HCT116 (cell line): ENCODE results near the gene TTC23L. TPM values are rescaled to one million over a fixed set of nuclear protein-coding genes. Genes with fewer than 3 reads are reported as not detected.

Experiments
- ATAC-seq: fragments of 200-7000 bp; cut with Tn5 transposase; 2 replicates; pipeline ENCODE4 v1.9.1; 2020; ENCODE audit warnings: mild to moderate bottlenecking, moderate library complexity
- BruUV-seq: library from RNA; stranded (reverse); fragments of 400-500 nt; replicated peaks from 2 replicates; lab custom pipeline; 2021; lab: Mats Ljungman, UMichigan
- CTCF ChIA-PET: fragments of 300-600 bp; sonication (Branson Sonifier 250); formaldehyde crosslinking; loops from one replicate; lab custom pipeline; 2021; ENCODE audit warnings: antibody characterized with exemption; lab: Charles Lee
- POLR2A ChIA-PET: fragments of 300-600, 350-600 bp; sonication (Branson Sonifier 250); formaldehyde crosslinking; loops from one replicate; lab custom pipeline; 2021; ENCODE audit warnings: antibody characterized with exemption; lab: Charles Lee
- RAD21 ChIA-PET, 2 experiments: fragments of 300-600 bp; sonication (Branson Sonifier 250); formaldehyde crosslinking; loops; one replicate each; lab custom pipeline; 2023; ENCODE audit warnings: low total read pairs in 2 of 2; ENCODE audit not compliant: uncharacterized antibody in 2 of 2, unreplicated experiment in 2 of 2, low non-redundant PET in 1 of 2; lab: Charles Lee
- DNase-seq: peaks from one replicate; pipeline ENCODE4 v3.0.0-alpha.2; 2010; ENCODE audit warnings: low read depth, low spot score
- H2AFZ ChIP-seq: fragments of 200-600 bp; shearing (Covaris generic), sonication (generic); 2 replicates; pipeline ENCODE4 v1.6.1; 2017; ENCODE audit warnings: low read depth, mixed run types, mixed read lengths, antibody characterized with exemption, low read length; ENCODE audit not compliant: poor library complexity, severe bottlenecking
- H3K27ac ChIP-seq: 2 replicates; pipeline ENCODE4 v1.5.1; 2012; ENCODE audit warnings: low read depth, low read length
- H3K27me3 ChIP-seq: fragments of 200-600 bp; sonication (generic); 2 replicates; pipeline ENCODE4 v1.6.1; 2016; ENCODE audit warnings: mixed run types, low read length, mixed read lengths; ENCODE audit not compliant: insufficient read depth
- H3K36me3 ChIP-seq, 2 experiments: fragments of 200-500 bp in 1 of 2; fragments of 200-600 bp in 1 of 2; sonication (Bioruptor generic) in 1 of 2; sonication (generic) in 1 of 2; 2 replicates each; pipeline versions ENCODE4 v1.5.1 to v1.6.1; 2014 to 2016; ENCODE audit warnings: low read length in 2 of 2, inconsistent platforms in 1 of 2, mixed read lengths in 1 of 2, mixed run types in 1 of 2; ENCODE audit not compliant: insufficient read depth in 2 of 2, control insufficient read depth in 1 of 2
- H3K4me1 ChIP-seq, 2 experiments: fragments of 200-600 bp in 1 of 2; sonication (generic) in 1 of 2; 2 replicates each; pipeline versions ENCODE4 v1.5.1 to v1.6.1; 2012 to 2017; ENCODE audit warnings: low read length in 2 of 2, inconsistent platforms in 1 of 2, mild to moderate bottlenecking in 1 of 2, mixed read lengths in 1 of 2, mixed run types in 1 of 2, moderate library complexity in 1 of 2; ENCODE audit not compliant: insufficient read depth in 2 of 2, control insufficient read depth in 1 of 2
- H3K4me2 ChIP-seq: fragments of 200-600 bp; sonication (generic); 2 replicates; pipeline ENCODE4 v1.6.1; 2017; ENCODE audit warnings: mixed run types, low read length, mixed read lengths
- H3K4me3 ChIP-seq, 2 experiments: fragments of 200-600 bp in 1 of 2; sonication (generic) in 1 of 2; replicated peaks in 1 of 2; 2 replicates each; pipeline ENCODE4 v1.5.1; 2011 to 2016; ENCODE audit warnings: low read length in 2 of 2, control low read depth in 1 of 2, low read depth in 1 of 2, mild to moderate bottlenecking in 1 of 2, mixed read lengths in 1 of 2, mixed run types in 1 of 2
- H3K79me2 ChIP-seq: fragments of 200-600 bp; sonication (generic); 2 replicates; pipeline ENCODE4 v1.6.1; 2017; ENCODE audit warnings: mild to moderate bottlenecking, mixed run types, low read length, moderate library complexity, mixed read lengths; ENCODE audit not compliant: insufficient read depth
- H3K9ac ChIP-seq: fragments of 200-600 bp; sonication (generic); 2 replicates; pipeline ENCODE4 v1.6.1; 2016; ENCODE audit warnings: low read length, mixed read lengths
- H3K9me2 ChIP-seq: fragments of 200-600 bp; sonication (generic), shearing (Covaris generic); 2 replicates; pipeline ENCODE4 v1.6.1; 2017; ENCODE audit warnings: mixed run types, mild to moderate bottlenecking, moderate library complexity; ENCODE audit not compliant: insufficient read depth
- H3K9me3 ChIP-seq, 2 experiments: fragments of 200-500 bp in 1 of 2; fragments of 200-600 bp in 1 of 2; sonication (Bioruptor generic) in 1 of 2; sonication (generic) in 1 of 2; 2 replicates each; pipeline ENCODE4 v1.6.1; 2014 to 2017; ENCODE audit warnings: low read length in 2 of 2, mixed read lengths in 2 of 2, inconsistent platforms in 1 of 2, low read depth in 1 of 2, mild to moderate bottlenecking in 1 of 2, mixed run types in 1 of 2, moderate library complexity in 1 of 2; ENCODE audit not compliant: control insufficient read depth in 1 of 2, insufficient read depth in 1 of 2
- H4K20me1 ChIP-seq: fragments of 200-600 bp; sonication (generic), shearing (Covaris generic); 2 replicates; pipeline ENCODE4 v1.6.1; 2017; ENCODE audit warnings: mixed run types, mild to moderate bottlenecking, moderate library complexity; ENCODE audit not compliant: insufficient read depth
- ATF3 ChIP-seq: IDR thresholded peaks from 2 replicates; pipeline ENCODE4 v1.6.1; 2012
- CBX3 ChIP-seq: IDR thresholded peaks from 2 replicates; pipeline ENCODE4 v1.6.1; 2012; ENCODE audit warnings: low read depth
- ELF1 ChIP-seq: IDR thresholded peaks from 2 replicates; pipeline ENCODE4 v1.6.1; 2012; ENCODE audit warnings: low read depth, borderline replicate concordance
- EZH2 ChIP-seq: fragments of 200-600 bp; sonication (generic); IDR thresholded peaks from 2 replicates; pipeline ENCODE4 v1.6.1; 2017; ENCODE audit warnings: antibody characterized with exemption, mixed run types
- EZH2phosphoT487 ChIP-seq: fragments of 200-600 bp; IDR thresholded peaks from 2 replicates; pipeline ENCODE4 v1.6.1; 2018; ENCODE audit warnings: antibody characterized with exemption, borderline replicate concordance
- FOSL1 ChIP-seq: IDR thresholded peaks from 2 replicates; pipeline ENCODE4 v1.6.1; 2012; ENCODE audit warnings: low read depth
- MAX ChIP-seq: IDR thresholded peaks from 2 replicates; pipeline ENCODE4 v1.6.1; 2012
- POLR2A ChIP-seq: IDR thresholded peaks from 2 replicates; pipeline ENCODE4 v1.7.0; 2011; ENCODE audit warnings: borderline replicate concordance; ENCODE audit not compliant: insufficient read depth, insufficient read length; ENCODE audit errors: extremely low read depth
- POLR2AphosphoS5 ChIP-seq: IDR thresholded peaks from 2 replicates; pipeline ENCODE4 v1.6.1; 2011; ENCODE audit warnings: mild to moderate bottlenecking, low read depth, low read length, moderate library complexity
- REST ChIP-seq: IDR thresholded peaks from 2 replicates; pipeline ENCODE4 v1.6.1; 2012; ENCODE audit warnings: low read depth
- SIN3A ChIP-seq: IDR thresholded peaks from 2 replicates; pipeline ENCODE4 v1.6.1; 2012; ENCODE audit warnings: low read depth
- SP1 ChIP-seq: IDR thresholded peaks from 2 replicates; pipeline ENCODE4 v1.6.1; 2012; ENCODE audit warnings: low read depth
- SRF ChIP-seq: IDR thresholded peaks from 2 replicates; pipeline ENCODE4 v1.6.1; 2012; ENCODE audit warnings: low read depth
- TCF7L2 ChIP-seq: IDR thresholded peaks from 2 replicates; pipeline ENCODE4 v1.7.0; 2011; ENCODE audit warnings: borderline replicate concordance, inconsistent platforms; ENCODE audit not compliant: insufficient read depth, insufficient read length; ENCODE audit errors: extremely low read depth
- ZFX ChIP-seq: fragments of 450-650 bp; IDR thresholded peaks from 2 replicates; pipeline ENCODE4 v1.6.1; 2017
- ZNF274 ChIP-seq: fragments of 200-500 bp; sonication (Bioruptor generic); IDR thresholded peaks from 2 replicates; pipeline ENCODE4 v1.6.1; 2014; ENCODE audit warnings: mild to moderate bottlenecking, low read depth, low read length, inconsistent platforms
- intact Hi-C: fragments of 100-400 bp; cut with micrococcal nuclease; formaldehyde crosslinking; loops from 2 replicates; pipeline ENCODE4 v1.10.0; 2022
- total RNA-seq: library from RNA; stranded (reverse); gene quantifications from one replicate; pipeline ENCODE4 v1.2.1, GENCODE V29; 2021; ENCODE audit not compliant: unreplicated experiment

The TTC23L gene
- total RNA-seq, 1 experiment from 2014 or later = 1.0 TPM

GRCh38 chr5:34848230-34848629, 9.3 kb downstream of the TTC23L start:
- no TSS peak for BruUV-seq
- H3K27me3 ChIP-seq = no peaks in the 10 kb centered on the region
- no peak overlapping the region for H3K9ac ChIP-seq
- no peaks in the 10 kb centered on the region for H4K20me1 ChIP-seq
- DNase-seq = no peak
- no peak overlapping the region for H3K4me2 ChIP-seq
- no peaks in the 10 kb centered on the region for H3K36me3 ChIP-seq
- H3K9me2 ChIP-seq = peaks cover 4% of the 10 kb centered on the region; the same call in 1 of the 2 replicates
- H2AFZ ChIP-seq = no peak overlapping the region
- ChIA-PET CTCF (no interaction called here), RAD21 (no interaction called here)
- no peaks in the 10 kb centered on the region for H3K4me1 ChIP-seq
- no peak overlapping the region for H3K27ac ChIP-seq
- H3K4me3 ChIP-seq = no peak overlapping the region
- TF ChIP-seq TCF7L2 = no peak
- no peak for TF ChIP-seq ELF1
- no peak for TF ChIP-seq MAX
- no peak for TF ChIP-seq SRF
- TF ChIP-seq, all 23 proteins: peak for 0
- no peak for ATAC-seq
- intact Hi-C loops = no loop called here
- Histone ChIP-seq H3K79me2 (no peaks in the 10 kb centered on the region), H3K9me3 (no peaks in the 10 kb centered on the region)
- POLR2A ChIA-PET = no interaction called here

GRCh38 chr5:34849253-34849652, 10.3 kb downstream of the TTC23L start:
- CTCF ChIA-PET = no interaction called here
- Histone ChIP-seq H3K27me3 (no peaks in the 10 kb centered on the region), H3K4me2 (no peak overlapping the region), H4K20me1 (no peaks in the 10 kb centered on the region), H3K9me3 (no peaks in the 10 kb centered on the region), H3K79me2 (no peaks in the 10 kb centered on the region), H3K9ac (no peak overlapping the region), H3K4me3 (no peak overlapping the region), H2AFZ (no peak overlapping the region), H3K4me1 (no peaks in the 10 kb centered on the region), H3K36me3 (no peaks in the 10 kb centered on the region), H3K9me2 (peaks cover 4% of the 10 kb centered on the region; the same call in 1 of the 2 replicates), H3K27ac (no peak overlapping the region)
- POLR2A ChIA-PET = no interaction called here
- TF ChIP-seq SIN3A (no peak), FOSL1 (no peak), ATF3 (no peak), SP1 (no peak), MAX (no peak), REST (no peak), POLR2AphosphoS5 (no peak), TCF7L2 (no peak), POLR2A (no peak), ZNF274 (no peak), EZH2phosphoT487 (no peak), SRF (no peak), CBX3 (no peak), EZH2 (no peak), ZFX (no peak)
- intact Hi-C loops = no loop called here
- ATAC-seq (no peak), DNase-seq (no peak)
- RAD21 ChIA-PET = no interaction called here
- no TSS peak for BruUV-seq
